ENCODE measurements around the gene LTBP3. TPM values are rescaled to one million over a fixed set of nuclear protein-coding genes. Genes with fewer than 3 reads are reported as not detected.
A peak's percentile ranks its signal among the peaks of the same experiment; 100 is the strongest.

LTBP3 gene
- total and polyA plus RNA-seq, 11 donors: 26.3 to 125 (median 75.6) TPM

DNA sequence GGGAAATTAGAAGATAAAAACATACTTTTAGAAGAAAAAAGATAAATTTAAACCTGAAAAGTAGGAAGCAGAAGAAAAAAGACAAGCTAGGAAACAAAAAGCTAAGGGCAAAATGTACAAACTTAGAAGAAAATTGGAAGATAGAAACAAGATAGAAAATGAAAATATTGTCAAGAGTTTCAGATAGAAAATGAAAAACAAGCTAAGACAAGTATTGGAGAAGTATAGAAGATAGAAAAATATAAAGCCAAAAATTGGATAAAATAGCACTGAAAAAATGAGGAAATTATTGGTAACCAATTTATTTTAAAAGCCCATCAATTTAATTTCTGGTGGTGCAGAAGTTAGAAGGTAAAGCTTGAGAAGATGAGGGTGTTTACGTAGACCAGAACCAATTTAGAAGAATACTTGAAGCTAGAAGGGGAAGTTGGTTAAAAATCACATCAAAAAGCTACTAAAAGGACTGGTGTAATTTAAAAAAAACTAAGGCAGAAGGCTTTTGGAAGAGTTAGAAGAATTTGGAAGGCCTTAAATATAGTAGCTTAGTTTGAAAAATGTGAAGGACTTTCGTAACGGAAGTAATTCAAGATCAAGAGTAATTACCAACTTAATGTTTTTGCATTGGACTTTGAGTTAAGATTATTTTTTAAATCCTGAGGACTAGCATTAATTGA is 58.3 kb downstream of the LTBP3 start:
- intact Hi-C loops (cut with DNase I): loop anchor here in 4 of 10 donors (2.0 to 5.0 kb wide), 3 partner anchors 21 to 78 kb away; partner anchors contain the start of gene NEAT1 (in 3 of the 4)

DNA sequence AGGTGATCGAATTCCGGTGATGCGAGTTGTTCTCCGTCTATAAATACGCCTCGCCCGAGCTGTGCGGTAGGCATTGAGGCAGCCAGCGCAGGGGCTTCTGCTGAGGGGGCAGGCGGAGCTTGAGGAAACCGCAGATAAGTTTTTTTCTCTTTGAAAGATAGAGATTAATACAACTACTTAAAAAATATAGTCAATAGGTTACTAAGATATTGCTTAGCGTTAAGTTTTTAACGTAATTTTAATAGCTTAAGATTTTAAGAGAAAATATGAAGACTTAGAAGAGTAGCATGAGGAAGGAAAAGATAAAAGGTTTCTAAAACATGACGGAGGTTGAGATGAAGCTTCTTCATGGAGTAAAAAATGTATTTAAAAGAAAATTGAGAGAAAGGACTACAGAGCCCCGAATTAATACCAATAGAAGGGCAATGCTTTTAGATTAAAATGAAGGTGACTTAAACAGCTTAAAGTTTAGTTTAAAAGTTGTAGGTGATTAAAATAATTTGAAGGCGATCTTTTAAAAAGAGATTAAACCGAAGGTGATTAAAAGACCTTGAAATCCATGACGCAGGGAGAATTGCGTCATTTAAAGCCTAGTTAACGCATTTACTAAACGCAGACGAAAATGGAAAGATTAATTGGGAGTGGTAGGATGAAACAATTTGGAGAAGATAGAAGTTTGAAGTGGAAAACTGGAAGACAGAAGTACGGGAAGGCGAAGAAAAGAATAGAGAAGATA is 59.0 kb downstream of the LTBP3 start, which contains the start of gene MALAT1:
TSS of gene MALAT1 (plus strand) at position 69 of the 736 bp plus-strand sequence.
- DNase-seq (peak; percentile 94 to 96 (median 95)), ATAC-seq (peak in 3 of 4 donors; percentile 9 to 16 (median 11))
- intact Hi-C loops (cut with DNase I): loop anchor here in 4 of 10 donors (2.0 to 5.0 kb wide), 3 partner anchors 20 to 77 kb away; partner anchors contain the start of gene NEAT1 (in 3 of the 4)
- Histone ChIP-seq H3K9me3 (no peaks in the 10 kb centered on the region), H3K27me3 (no peaks in the 10 kb centered on the region), H3K36me3 (peaks cover 9 to 41% (median 30%) of the 10 kb centered on the region in 9 donors), H3K4me1 (peaks cover 6 to 36% (median 29%) of the 10 kb centered on the region in 12 donors), H3K27ac (peak within 1 kb of the TSS; percentile 90 to 100 (median 99)), H3K4me3 (peak within 1 kb of the TSS; percentile 70 to 90 (median 81))
- TF ChIP-seq, protein P1, sequence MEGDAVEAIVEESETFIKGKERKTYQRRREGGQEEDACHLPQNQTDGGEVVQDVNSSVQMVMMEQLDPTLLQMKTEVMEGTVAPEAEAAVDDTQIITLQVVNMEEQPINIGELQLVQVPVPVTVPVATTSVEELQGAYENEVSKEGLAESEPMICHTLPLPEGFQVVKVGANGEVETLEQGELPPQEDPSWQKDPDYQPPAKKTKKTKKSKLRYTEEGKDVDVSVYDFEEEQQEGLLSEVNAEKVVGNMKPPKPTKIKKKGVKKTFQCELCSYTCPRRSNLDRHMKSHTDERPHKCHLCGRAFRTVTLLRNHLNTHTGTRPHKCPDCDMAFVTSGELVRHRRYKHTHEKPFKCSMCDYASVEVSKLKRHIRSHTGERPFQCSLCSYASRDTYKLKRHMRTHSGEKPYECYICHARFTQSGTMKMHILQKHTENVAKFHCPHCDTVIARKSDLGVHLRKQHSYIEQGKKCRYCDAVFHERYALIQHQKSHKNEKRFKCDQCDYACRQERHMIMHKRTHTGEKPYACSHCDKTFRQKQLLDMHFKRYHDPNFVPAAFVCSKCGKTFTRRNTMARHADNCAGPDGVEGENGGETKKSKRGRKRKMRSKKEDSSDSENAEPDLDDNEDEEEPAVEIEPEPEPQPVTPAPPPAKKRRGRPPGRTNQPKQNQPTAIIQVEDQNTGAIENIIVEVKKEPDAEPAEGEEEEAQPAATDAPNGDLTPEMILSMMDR (IDR thresholded peaks at IDR 0.05): no peak
- peak; percentile 99 to 100 for TF ChIP-seq POLR2A (IDR thresholded peaks at IDR 0.05)
- WGBS, 4 donors: 0 to 1% (median 0%) methylated on average over 24 of the region's 24 CpGs

More for the DNA sequence above, 58.3 kb downstream of the LTBP3 start:
- peak overlapping the region; percentile 90 to 100 (median 99) for H3K27ac ChIP-seq
- 0% methylated on average over 3 of the region's 3 CpGs for WGBS, 4 donors
- H3K9me3 ChIP-seq: no peaks in the 10 kb centered on the region
- DNase-seq (no peak), ATAC-seq (no peak)
- no peaks in the 10 kb centered on the region for H3K27me3 ChIP-seq
- TF ChIP-seq, protein P1 (IDR thresholded peaks at IDR 0.05): no peak
- TF ChIP-seq POLR2A (IDR thresholded peaks at IDR 0.05): no peak
- H3K4me1 ChIP-seq: peaks cover 6 to 36% (median 27%) of the 10 kb centered on the region in 12 donors
- H3K36me3 ChIP-seq: peaks cover 13 to 48% (median 37%) of the 10 kb centered on the region in 9 donors
- peak overlapping the region; percentile 70 to 90 (median 81) for H3K4me3 ChIP-seq

DNA sequence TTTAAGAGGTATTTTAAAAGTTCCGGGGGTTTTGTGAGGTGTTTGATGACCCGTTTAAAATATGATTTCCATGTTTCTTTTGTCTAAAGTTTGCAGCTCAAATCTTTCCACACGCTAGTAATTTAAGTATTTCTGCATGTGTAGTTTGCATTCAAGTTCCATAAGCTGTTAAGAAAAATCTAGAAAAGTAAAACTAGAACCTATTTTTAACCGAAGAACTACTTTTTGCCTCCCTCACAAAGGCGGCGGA is 59.5 kb downstream of the LTBP3 start:
- H3K4me3 ChIP-seq: peak overlapping the region; percentile 52 to 90 (median 81)
- DNase-seq (no peak), ATAC-seq (no peak)
- H3K9me3 ChIP-seq: no peaks in the 10 kb centered on the region
- intact Hi-C loops (cut with DNase I): loop anchor here in 4 of 10 donors (2.0 to 5.0 kb wide), 3 partner anchors 20 to 76 kb away; partner anchors contain the start of gene NEAT1 (in 3 of the 4)
- peak overlapping the region; percentile 90 to 100 (median 99) for H3K27ac ChIP-seq
- WGBS, 4 donors: 0 to 1% (median 1%) methylated on average over 6 of the region's 6 CpGs
- H3K36me3 ChIP-seq: peaks cover 9 to 36% (median 25%) of the 10 kb centered on the region in 9 donors
- TF ChIP-seq, protein P1 (IDR thresholded peaks at IDR 0.05): no peak
- no peak for TF ChIP-seq POLR2A (IDR thresholded peaks at IDR 0.05)
- peaks cover 7 to 40% (median 34%) of the 10 kb centered on the region in 12 donors for H3K4me1 ChIP-seq
- no peaks in the 10 kb centered on the region for H3K27me3 ChIP-seq

All from heart left ventricle (tissue), 16 donors.